ENCODE data around the gene GNG5. TPM values are rescaled to one million over a fixed set of nuclear protein-coding genes. Genes with fewer than 3 reads are reported as not detected.
"Not testable (repeated sequence)": the region's sequence is repeated elsewhere in the genome, so short reads cannot be mapped to it uniquely, and the experiment has no call there.

GNG5 gene
- total RNA-seq, 1 donor from 2014 or later, result 82.7 TPM

GRCh38 chr1:84492726-84493125 lies 13.7 kb downstream of the GNG5 start:
- intact Hi-C loops (cut with micrococcal nuclease), result no loop called here

GRCh38 chr1:84489766-84490165 lies 16.6 kb downstream of the GNG5 start:
- intact Hi-C loops (cut with micrococcal nuclease), result no loop called here

- intact Hi-C loops (cut with micrococcal nuclease), result no loop called here
Observed at GRCh38 chr1:84488107-84488506, 18.3 kb downstream of the GNG5 start.

- intact Hi-C loops (cut with micrococcal nuclease), result no loop called here
Observed at GRCh38 chr1:84481317-84481716, 25.1 kb downstream of the GNG5 start.

GRCh38 chr1:84480650-84481049 lies 25.7 kb downstream of the GNG5 start:
- intact Hi-C loops (cut with micrococcal nuclease), result no loop called here

GRCh38 chr1:84479998-84480397 lies 26.4 kb downstream of the GNG5 start:
- intact Hi-C loops (cut with micrococcal nuclease), result loop anchor here (1.0 to 2.0 kb wide), 11 partner anchors 26 to 482 kb away; partner anchors contain the start of genes CTBS, GNG5, PRKACB and SPATA1

GRCh38 chr1:84478876-84479868 lies 27.2 kb downstream of the GNG5 start, which contains the start of gene RPF1:
Gene RPF1, plus strand, starts transcription at chr1:84479266. Its CDS starts 16 bp downstream, at chr1:84479282.
- intact Hi-C loops (cut with micrococcal nuclease), result loop anchor here (1.0 to 2.0 kb wide), 11 partner anchors 27 to 481 kb away; partner anchors contain the start of genes CTBS, GNG5, PRKACB and SPATA1

GRCh38 chr1:84476225-84476624 lies 30.2 kb downstream of the GNG5 start:
- intact Hi-C loops (cut with micrococcal nuclease), result no loop called here

- intact Hi-C loops (cut with micrococcal nuclease), result no loop called here
Observed at GRCh38 chr1:84467298-84467697, 39.1 kb downstream of the GNG5 start.

GRCh38 chr1:84462118-84462517 lies 44.3 kb downstream of the GNG5 start:
- intact Hi-C loops (cut with micrococcal nuclease), result no loop called here

- intact Hi-C loops (cut with micrococcal nuclease), result no loop called here
Observed at GRCh38 chr1:84452436-84452835, 53.9 kb downstream of the GNG5 start.

GRCh38 chr1:84450910-84451309 lies 55.5 kb downstream of the GNG5 start:
- intact Hi-C loops (cut with micrococcal nuclease), result no loop called here

GRCh38 chr1:84448704-84449103 lies 57.7 kb downstream of the GNG5 start:
- intact Hi-C loops (cut with micrococcal nuclease), result not testable (repeated sequence)

Other genes starting within 250 kb of the GNG5 start
- not detected in 2 replicates for gene SAMD13, start 204.9 kb downstream of the GNG5 start, total RNA-seq
- gene DNASE2B, start 108.1 kb downstream of the GNG5 start, total RNA-seq, result not detected in 2 replicates
- 41.4 and 41.8 TPM in 2 replicates for gene RPF1, start 27.3 kb downstream of the GNG5 start, total RNA-seq
- 0.29 and 1.3 TPM in 2 replicates for gene SPATA1, start 195 bp downstream of the GNG5 start, total RNA-seq
- gene CTBS, start 67.9 kb upstream of the GNG5 start, total RNA-seq, result 22.2 and 22.8 TPM in 2 replicates
- 14.8 and 15.6 TPM in 2 replicates for gene SSX2IP, start 183.9 kb upstream of the GNG5 start, total RNA-seq